Mesodermal cell (in vitro differentiated cells): Measurements from ENCODE around the gene FOXK1.

Experiments
- H3K27ac ChIP-seq: 2 replicates; pipeline ENCODE4 v1.7.0; 2013; ENCODE audit warnings: mild to moderate bottlenecking, low read depth, low read length, moderate library complexity; ENCODE audit not compliant: severe bottlenecking
- H3K36me3 ChIP-seq: 2 replicates; pipeline ENCODE4 v1.7.1; 2013; ENCODE audit warnings: mild to moderate bottlenecking, low read length, moderate library complexity; ENCODE audit not compliant: control insufficient read depth, insufficient read depth
- H3K4me1 ChIP-seq: one replicate; pipeline ENCODE4 v1.7.1; 2013; ENCODE audit warnings: mild to moderate bottlenecking, low read length; ENCODE audit not compliant: insufficient read depth, control insufficient read depth, poor library complexity, severe bottlenecking
- H3K4me3 ChIP-seq: 2 replicates; pipeline ENCODE4 v1.7.0; 2013; ENCODE audit warnings: low read length, control low read depth, mild to moderate bottlenecking; ENCODE audit not compliant: insufficient read depth, poor library complexity, severe bottlenecking; ENCODE audit errors: extremely low read depth
- H3K9me3 ChIP-seq: 2 replicates; pipeline ENCODE4 v1.7.1; 2013; ENCODE audit warnings: mild to moderate bottlenecking, low read length, moderate library complexity; ENCODE audit not compliant: control insufficient read depth
- WGBS, 2 experiments: methylation state at CpG; one replicate each; pipeline ENCODE4 v1.1.5; 2013; ENCODE audit warnings: missing lambda C conversion rate in 2 of 2; ENCODE audit not compliant: insufficient coverage in 2 of 2; 5-methylcytosine and 5-hydroxymethylcytosine counted together

The FOXK1 gene

GRCh38 chr7:4759211-4759610, 77.1 kb downstream of the FOXK1 start:
- H3K4me1 ChIP-seq, result no peaks in the 10 kb centered on the region
- H3K27ac ChIP-seq, result no peak overlapping the region
- peaks cover 94% of the 10 kb centered on the region for H3K36me3 ChIP-seq
- H3K9me3 ChIP-seq, result no peaks in the 10 kb centered on the region
- no peak overlapping the region for H3K4me3 ChIP-seq
- 95 to 97% methylated on average over 36 to 40 of the region's 40 CpGs for WGBS, 2 experiments

GRCh38 chr7:4760952-4761351, 78.9 kb downstream of the FOXK1 start:
- peaks cover 94% of the 10 kb centered on the region for H3K36me3 ChIP-seq
- WGBS, 2 experiments, result 92 to 95% methylated on average over 24 to 26 of the region's 26 CpGs
- no peak overlapping the region for H3K4me3 ChIP-seq
- H3K9me3 ChIP-seq, result no peaks in the 10 kb centered on the region
- H3K27ac ChIP-seq, result no peak overlapping the region
- no peaks in the 10 kb centered on the region for H3K4me1 ChIP-seq

DNA sequence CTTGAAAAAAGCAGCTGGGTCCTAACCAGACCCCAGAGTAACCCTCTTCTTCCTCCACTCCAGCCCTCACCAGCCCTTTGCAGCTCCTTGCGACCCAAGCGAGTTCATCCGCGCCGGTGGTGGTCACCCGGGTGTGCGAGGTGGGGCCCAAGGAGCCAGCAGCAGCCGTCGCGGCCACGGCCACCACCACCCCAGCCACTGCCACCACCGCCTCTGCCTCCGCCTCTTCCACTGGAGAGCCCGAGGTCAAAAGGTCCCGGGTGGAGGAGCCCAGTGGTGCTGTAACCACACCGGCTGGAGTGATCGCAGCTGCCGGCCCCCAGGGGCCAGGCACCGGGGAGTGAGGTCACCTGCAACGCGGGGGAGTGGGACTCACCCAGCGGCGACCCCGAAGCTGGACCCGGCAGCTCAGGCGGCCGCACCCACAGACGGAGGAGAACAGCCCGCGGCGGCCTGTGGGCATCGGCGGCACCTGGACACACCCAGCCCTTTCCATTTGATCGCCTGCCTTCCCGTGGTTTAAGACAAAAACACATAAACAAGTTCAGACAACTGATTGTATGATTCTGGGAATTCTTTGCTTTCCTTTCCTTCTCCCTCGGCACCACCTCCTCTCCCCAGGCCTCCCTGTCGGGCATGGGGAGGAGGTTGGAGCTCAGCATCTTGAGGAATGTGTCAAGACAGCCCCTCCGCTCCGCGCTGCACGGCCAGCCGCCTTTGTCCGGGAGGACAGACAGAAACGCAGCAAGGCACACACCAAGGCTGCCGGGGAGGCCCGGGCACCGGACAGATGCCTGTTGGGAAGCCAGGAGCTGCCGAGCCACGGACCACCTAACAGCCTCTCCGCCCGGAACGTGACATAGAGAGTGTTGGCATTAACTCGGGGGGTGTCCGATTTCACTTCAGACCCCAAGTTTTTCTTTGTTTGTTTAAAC, 80.3 kb downstream of the FOXK1 start:
- Histone ChIP-seq H3K36me3 (peaks cover 94% of the 10 kb centered on the region), H3K27ac (no peak overlapping the region), H3K9me3 (no peaks in the 10 kb centered on the region), H3K4me1 (no peaks in the 10 kb centered on the region), H3K4me3 (no peak overlapping the region)
- 95 to 96% methylated on average over 31 to 51 of the region's 54 CpGs for WGBS, 2 experiments

- peaks cover 91% of the 10 kb centered on the region for H3K36me3 ChIP-seq
- whole genome bisulfite sequencing, 2 experiments, result 95 to 97% methylated on average over 25 to 28 of the region's 32 CpGs
- no peaks in the 10 kb centered on the region for H3K9me3 ChIP-seq
- H3K4me3 ChIP-seq, result no peak overlapping the region
- no peaks in the 10 kb centered on the region for H3K4me1 ChIP-seq
- no peak overlapping the region for H3K27ac ChIP-seq
Measured at GRCh38 chr7:4763091-4763793, 81.1 kb downstream of the FOXK1 start.

GRCh38 chr7:4763794-4764185, 81.7 kb downstream of the FOXK1 start:
- no peaks in the 10 kb centered on the region for H3K9me3 ChIP-seq
- H3K4me3 ChIP-seq, result no peak overlapping the region
- H3K4me1 ChIP-seq, result no peaks in the 10 kb centered on the region
- peaks cover 91% of the 10 kb centered on the region for H3K36me3 ChIP-seq
- WGBS, 2 experiments, result 93 to 96% methylated on average over 21 of the region's 21 CpGs
- H3K27ac ChIP-seq, result no peak overlapping the region

- H3K36me3 ChIP-seq, result peaks cover 89% of the 10 kb centered on the region
- no peak overlapping the region for H3K4me3 ChIP-seq
- no peaks in the 10 kb centered on the region for H3K9me3 ChIP-seq
- WGBS, 2 experiments, result 91 to 97% methylated on average over 29 to 33 of the region's 35 CpGs
- no peak overlapping the region for H3K27ac ChIP-seq
- H3K4me1 ChIP-seq, result no peaks in the 10 kb centered on the region
Measured at GRCh38 chr7:4764402-4765007, 82.4 kb downstream of the FOXK1 start.

GRCh38 chr7:4765776-4766490, 83.8 kb downstream of the FOXK1 start:
- no peak overlapping the region for H3K27ac ChIP-seq
- H3K9me3 ChIP-seq, result no peaks in the 10 kb centered on the region
- WGBS, 2 experiments, result 90 to 91% methylated on average over 17 to 19 of the region's 23 CpGs
- H3K36me3 ChIP-seq, result peaks cover 76% of the 10 kb centered on the region
- no peak overlapping the region for H3K4me3 ChIP-seq
- no peaks in the 10 kb centered on the region for H3K4me1 ChIP-seq

DNA sequence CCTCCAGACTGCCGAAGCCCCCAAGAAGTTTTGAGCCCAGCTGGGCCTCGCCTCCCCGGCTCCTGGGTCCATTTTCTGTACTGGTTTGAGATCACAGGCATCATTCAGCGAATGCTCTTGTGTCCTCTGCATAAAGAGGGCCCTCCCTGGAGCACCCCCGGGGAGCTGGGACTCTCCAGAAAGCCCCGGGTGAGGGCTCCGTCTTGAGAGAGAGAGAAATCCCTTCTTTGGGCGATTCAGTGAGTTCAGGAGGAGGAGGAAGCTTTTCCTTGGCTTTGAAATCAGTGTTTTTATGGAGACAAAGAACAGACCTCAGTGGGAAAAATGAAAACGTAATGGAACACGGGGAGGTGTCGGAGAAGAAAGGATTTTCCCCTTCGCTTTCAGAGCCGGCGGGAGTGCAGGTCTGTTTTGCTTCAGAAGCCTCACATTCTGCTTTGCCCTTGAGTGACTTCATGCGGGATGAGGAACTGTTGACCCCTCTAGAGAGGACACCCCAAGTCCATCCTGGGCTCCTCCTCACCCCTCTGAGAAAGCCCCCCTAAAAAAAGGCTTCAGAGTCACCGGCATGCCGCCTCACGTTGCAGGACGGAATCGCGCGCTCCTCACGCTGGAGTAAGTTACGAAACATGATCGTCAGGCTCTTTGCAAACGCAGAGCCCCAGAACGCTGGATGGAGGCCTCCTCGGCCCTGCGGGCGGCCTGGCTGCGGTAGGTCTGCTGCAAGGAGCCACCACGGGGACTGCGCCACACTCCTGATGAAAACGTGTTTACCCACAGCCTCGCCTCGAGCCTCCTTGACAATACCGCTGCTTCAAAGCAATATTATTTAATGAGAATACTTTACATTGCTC, 84.8 kb downstream of the FOXK1 start:
- Histone ChIP-seq H3K27ac (no peak overlapping the region), H3K9me3 (no peaks in the 10 kb centered on the region), H3K4me1 (no peaks in the 10 kb centered on the region), H3K4me3 (no peak overlapping the region), H3K36me3 (peaks cover 69% of the 10 kb centered on the region)
- WGBS, 2 experiments, result 95% methylated on average over 34 to 35 of the region's 37 CpGs

DNA sequence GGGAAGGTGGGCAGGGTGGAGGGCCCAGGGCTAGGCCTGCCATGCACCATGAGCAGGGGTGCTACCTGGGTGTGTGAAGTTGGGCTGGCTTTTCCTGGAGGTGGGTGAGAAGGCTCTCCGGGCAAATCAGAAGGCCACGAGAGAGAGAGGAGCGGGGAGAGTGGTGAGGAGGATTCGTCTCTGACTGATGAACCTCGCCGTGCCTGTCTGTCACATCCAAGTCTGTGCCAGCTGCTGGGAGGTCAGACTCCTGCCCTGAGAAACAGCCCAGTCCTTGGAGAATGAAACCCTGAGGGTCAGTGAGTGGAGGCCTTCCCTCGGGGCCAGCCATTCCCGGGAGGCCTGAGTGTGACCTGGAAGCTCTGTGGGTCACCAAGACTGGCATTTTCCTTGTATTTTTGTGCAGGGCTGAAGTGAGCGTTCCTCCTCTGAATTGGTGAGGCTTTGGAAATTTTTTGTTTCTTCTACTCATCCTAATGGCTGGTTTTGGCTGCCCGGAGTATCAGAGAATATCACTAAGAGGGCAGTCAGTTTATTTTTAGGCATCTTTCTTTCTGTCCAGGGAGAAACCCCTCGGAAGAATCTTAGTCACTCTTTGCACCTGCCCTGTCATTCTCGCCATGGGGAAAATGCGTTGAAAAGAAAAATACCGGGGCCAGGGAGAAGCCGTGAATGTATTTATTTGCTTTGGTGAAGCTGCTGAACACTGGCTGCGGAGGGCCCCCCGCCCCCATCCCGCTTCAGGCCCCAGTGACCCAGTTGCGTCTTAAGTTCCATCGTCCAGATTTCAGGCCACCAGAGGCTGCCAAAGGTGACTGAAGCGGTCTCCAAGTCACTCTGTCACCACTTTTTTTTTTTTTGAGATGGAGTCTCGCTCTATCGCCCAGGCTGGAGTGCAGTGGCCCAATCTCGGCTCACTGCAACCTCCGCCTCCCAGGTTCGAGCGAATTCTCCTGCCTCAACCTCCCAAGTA, 86.8 kb downstream of the FOXK1 start:
- no peaks in the 10 kb centered on the region for H3K9me3 ChIP-seq
- H3K27ac ChIP-seq, result no peak overlapping the region
- WGBS, 2 experiments, result 93% methylated on average over 19 to 23 of the region's 27 CpGs
- no peaks in the 10 kb centered on the region for H3K4me1 ChIP-seq
- H3K36me3 ChIP-seq, result peaks cover 57% of the 10 kb centered on the region
- H3K4me3 ChIP-seq, result no peak overlapping the region
